Stimulated activated CD4-positive, alpha-beta T cell treated with anti-CD3 and anti-CD28 coated beads, Interleukin-1b, Interleukin-23, amount 100 ng/mL, for 24 hours (primary cell): ENCODE measurements around the gene NFIL3.
A peak's percentile ranks its signal among the peaks of the same experiment; 100 is the strongest.

Source experiments
- DNase-seq, 4 experiments: peaks; one replicate each; pipeline ENCODE4 v3.0.0-alpha.2; 2020; ENCODE audit warnings: low read depth in 4 of 4, low spot score in 1 of 4

The NFIL3 gene

DNA sequence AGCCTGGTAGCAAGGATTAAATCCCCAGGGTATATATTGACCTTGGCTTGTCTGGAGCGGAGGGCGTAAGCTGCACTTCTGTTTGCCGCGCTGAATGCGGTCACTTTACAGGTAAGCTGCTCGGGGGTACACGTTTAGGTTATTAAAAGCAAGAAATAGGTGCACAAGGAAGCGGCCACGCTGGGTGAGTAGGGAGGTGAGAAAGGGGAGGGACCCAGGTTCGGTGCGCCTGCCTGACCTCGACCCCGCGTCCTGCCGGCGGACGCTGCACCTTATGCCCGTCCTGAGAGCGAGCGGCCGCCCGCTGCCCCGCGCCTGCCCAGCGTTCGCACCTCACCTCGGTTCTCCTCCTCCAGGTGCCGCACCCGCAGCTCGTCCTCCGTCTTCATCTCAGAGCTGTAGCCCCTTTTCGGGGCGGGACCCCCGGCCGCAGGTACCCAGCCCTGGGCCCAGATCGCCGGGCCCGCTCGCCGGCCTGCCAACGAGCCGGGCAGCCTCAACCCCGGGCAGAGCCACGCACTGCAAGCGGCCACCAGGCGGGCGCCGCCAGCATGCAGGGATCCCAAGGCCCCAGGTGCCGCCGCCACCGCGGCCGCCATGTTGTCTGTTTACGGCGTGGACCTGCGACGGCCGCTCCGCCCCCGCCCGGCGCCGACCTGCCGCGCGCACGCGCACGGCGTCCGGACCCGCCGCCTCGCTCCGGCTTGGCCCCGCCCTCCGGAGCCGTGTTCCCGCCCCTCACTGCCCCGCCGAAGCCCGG, 62.2 kb downstream of the NFIL3 start, which contains the start of gene AUH:
TSS of gene AUH (minus strand) at position 628 of the 760 bp plus-strand sequence. CDS start at position 599, 29 bp downstream.
- peak; percentile 61 to 79 (median 74) for DNase-seq

DNA sequence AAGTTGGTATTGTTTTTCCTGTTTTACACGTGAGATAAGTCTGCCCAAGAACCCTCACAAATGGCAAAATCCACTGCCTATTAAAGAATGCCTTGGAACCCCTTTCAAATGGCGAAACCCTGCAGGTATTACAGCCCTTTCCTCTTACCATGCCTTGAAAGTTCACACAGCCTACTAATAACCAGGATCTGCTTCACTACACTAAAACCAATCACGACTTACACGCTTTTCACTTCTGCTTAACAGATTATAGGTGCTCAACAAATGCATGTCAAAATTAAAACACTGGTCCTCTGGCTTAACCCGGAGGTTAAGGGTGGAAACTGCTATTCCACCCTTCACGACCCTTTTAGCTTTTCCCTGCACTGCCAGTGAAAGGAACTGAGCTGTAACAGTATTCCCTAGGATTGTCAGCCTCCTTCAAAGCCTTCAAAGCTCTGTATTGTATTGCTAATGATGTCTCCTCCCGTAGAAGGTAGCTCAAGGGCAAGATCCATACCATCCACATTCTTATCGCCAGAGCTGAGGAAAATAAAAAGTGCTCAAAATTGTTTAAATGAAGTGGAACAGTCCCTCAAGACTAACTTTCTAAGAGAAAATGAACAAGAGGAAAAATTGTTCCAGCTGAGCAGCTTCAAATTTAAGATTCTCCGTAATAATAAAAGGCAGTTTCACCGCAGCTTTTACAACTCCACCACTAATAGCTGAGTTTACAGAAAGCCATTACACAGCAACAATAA, 62.9 kb downstream of the NFIL3 start:
- no peak for DNase-seq

DNA sequence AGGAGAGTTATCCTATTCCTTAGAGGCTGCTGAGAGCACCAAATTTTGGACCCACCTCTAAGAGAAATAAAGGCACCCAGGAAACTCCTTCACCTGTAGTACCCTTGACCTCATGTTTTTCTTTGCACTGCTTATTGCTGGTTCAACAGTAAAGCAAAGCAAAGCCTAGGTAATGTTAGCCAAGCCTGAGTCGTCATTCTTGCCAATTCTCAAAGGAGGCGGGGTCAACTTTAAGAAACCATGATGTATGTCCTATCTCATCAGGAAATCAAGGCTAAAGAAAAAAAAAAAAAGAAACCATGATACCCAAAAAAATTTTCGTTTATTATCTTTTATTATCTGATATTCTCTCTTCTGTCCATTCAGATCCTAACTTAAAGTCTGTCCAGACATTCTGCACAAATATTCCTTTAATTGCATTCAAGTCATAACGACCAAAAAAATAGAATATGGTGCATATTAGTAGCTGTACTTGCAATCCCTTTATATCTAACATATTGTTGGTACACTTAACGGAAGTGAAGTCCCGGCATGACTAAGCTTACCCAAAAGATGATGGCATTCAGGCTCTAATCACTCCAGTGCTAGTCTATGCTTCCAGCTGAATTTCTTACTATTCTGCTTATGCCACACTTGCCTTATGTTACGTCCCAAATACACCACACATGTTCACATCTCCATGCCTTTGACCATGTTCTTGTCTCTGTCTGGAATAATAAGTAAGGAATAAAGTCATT, 63.7 kb downstream of the NFIL3 start:
- no peak for DNase-seq

DNA sequence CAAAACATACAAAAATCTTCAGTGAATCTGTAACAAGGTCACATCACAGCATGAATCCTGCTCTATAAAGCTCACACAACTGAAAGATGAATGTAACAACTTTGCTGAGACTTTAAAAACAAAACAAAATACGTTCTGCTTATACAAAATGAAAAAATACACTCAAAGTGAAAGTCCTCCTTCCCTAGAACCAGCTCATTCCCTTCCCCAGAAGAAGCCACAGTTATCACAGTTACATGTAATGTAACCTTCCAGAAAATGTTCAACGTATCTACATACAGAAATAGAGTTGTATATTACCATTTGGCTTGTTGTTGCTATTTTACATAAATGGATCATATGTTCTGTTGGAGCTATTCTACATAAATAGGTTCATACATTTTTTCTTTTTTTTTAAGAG, 64.5 kb downstream of the NFIL3 start:
- no peak for DNase-seq
